ENCODE data around the gene BPIFA1.

Gene BPIFA1

DNA sequence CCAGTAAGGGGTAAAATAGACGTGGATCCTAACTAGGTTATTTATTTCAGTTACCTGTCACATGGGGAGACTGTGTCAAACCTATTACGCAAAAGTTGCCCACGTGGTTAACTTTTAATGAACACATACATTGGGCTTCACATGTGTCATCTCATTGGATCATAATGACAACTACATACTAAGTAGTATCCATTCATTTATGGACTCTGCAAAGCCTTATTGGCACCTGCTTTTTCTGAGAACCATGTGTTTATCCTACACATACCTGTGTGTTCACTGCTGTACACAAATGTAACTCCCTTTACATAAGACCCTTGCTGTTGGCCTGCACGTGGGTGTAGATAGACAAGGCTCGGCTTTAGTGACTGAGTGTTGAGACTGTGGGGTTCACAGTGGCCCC is 5.1 kb downstream of the BPIFA1 start:
- DNase-seq: no peak

DNA sequence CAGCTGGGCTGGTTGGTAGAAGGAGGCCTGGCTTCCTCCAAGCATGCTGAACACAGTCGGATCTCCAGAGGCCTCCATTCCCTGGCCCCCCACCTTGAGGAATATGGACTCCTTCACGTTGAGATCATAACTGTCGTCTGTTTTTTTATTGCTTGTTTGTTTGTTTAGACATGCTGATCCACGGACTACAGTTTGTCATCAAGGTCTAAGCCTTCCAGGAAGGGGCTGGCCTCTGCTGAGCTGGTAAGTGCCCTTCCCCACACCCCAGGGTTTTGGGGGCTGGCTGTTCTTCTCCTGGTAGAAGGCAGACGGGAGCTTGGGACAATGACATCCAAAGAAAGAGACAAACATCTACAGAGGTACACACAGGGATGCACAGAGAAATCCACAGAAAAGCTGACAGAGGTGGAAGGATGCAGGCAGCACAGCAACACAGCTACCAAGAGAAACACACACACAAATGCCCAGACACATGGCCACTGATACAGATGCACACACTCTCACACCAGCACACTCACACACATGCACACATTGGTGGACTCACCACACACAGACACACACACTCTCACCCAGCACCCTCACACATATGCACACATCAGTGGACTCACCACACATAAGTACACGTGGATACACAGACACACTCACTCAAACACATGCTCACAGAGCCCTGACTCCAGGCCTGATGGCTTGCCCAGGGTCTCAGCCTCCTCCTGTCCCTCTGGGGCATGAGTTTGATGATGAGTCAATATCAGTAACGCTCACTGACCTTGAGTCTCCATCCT is 6.7 kb downstream of the BPIFA1 start:
- no peak for DNase-seq

DNA sequence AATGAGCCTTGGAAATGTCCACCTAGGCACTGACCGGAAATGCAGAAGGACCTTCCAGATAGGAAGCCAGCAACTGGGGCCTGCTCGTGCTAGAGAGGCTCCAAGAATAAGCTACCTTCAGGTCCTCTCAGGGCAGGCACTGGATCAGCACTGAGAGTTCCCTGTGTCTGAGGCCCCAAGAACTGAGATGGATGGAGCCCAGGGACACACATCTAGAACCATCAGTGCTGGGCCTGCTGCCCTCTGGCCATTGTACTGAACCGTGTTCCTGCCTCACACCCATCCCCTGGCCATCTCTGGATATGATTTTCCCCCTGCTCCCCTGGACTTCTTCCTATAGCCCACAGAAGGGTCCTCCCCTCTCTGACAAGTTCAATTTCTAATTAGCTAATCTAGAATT is 10.3 kb downstream of the BPIFA1 start:
- DNase-seq: no peak

DNA sequence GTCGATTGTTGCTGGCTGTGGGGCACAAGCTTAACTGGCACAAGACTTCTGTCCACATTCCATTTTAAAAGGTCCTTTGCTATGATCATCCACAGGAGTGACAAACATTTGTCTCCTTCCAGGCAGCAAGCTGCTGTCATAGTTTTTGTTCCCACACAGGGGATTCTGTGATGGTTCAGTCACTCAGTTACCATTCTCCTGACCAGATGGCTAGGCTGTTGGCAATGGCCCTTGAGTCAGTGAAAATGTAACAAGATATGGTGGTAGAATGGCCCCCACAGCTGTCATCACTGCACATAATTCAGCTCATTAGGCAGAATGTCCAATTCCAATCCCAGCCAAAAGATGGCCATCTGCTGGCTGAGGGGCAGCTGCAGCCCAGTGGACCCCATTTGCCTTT is 13.7 kb downstream of the BPIFA1 start:
- DNase-seq: no peak

DNA sequence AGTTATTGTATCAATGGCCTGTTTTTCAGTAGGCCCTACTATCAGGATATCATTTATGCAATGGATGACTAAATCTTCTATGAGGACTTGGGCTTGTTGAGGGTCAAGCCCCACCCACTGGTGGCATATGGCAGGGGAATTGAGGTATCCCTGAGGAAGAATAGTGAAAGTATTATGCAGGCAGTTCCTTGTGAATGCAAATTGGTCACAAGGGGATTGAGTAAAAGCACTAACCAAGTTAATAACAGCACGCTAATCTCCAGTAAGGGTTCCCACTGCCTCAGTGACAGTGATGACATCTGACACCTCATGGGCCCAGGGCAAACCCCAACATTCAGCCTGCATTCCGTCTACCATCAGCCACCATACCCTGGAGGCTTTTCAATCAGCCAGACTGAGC is 14.9 kb downstream of the BPIFA1 start:
- no peak for DNase-seq

DNA sequence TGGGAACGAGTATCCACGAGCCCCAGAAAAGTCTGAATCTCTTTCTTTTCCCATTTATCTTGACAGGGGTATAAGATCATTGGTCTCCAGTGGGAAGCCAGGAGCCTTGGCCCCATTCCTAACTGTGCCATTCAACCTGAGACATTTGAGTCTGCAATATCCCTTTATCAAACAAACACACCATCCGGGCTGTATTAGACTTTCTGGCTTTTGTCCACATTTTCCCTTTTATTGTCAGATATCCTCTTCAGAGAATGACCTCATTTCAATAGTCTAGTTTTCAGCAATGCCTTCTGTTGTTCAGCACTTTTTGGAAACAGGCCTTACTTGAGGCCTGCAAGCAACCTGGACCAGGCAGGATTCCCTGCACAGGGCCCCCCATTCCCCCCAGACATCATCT is 15.7 kb downstream of the BPIFA1 start:
- DNase-seq: no peak

DNA sequence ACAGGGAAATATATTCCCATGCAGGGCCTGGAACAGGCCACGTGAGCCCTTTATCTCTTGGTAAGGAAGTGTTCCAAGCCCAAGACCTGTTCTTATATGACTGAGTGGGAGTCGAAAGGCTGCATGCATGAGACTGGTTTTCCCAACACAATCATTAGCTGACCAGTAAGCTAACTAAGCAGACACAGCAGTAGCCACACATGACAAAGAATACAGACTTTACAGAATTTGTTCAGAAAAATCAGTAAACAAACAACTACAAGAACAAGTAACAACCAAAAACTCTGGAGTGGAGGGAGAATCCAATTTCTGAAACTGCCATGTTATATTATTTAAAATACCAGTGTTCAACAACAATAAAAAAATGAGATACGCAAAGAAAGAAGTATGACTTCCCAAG is 16.7 kb downstream of the BPIFA1 start:
- no peak for DNase-seq

DNA sequence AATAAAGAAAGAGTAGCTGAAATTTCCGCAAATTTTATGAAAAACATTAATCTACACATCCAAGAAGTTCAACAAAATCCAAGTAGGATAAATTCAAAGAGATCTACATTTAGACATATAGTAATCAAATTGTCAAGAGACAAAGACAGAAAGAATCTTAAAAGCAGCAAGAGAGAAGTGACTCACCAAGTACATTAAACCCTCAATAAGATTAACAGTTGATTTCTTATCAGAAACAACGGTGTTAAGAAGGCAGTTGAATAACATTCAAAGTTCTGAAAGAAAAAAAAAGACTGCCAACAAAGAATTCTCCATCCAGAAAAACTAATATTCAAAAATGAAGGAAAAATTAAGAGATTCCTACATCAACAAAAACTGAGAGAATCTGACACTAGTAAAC is 19.2 kb downstream of the BPIFA1 start:
- DNase-seq: no peak

DNA sequence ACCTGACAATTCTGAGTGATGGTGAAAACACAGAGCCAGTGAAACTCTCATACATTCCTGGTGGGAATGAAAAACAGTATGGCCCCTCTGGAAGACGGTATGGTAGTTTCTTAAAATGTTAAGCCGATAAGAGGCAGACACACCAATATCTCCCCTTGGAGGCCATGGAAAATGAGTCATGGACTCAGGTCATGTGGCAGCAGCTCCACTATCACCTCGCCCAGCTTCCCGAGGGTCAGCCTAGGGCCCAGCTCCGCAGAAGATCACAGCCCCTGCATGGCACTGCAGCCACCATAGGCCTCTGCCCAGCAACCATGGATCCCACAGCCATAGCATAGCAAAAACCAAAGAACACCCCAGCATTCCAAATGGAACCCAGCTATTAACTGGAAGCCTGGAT is 21.4 kb downstream of the BPIFA1 start:
- DNase-seq: no peak

DNA sequence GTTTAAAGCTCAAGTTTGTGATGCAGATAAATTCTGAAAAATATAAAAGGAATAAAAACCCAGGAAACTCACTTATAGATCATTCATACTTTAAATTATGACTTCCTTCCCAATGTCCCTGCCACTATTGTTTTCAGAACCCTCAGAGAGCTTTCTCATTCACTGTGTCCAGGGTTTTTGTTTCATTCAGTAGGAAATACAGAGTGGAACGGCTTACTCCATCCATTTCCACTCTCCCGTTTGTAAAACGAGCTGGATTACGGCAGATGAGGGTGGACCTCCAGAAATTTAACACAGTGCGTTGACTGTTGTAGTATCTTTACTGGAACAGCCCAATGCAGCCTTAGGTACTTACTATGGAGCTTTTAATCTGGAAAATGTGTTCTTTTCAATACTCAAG is 23.6 kb downstream of the BPIFA1 start:
- DNase-seq: no peak

DNA sequence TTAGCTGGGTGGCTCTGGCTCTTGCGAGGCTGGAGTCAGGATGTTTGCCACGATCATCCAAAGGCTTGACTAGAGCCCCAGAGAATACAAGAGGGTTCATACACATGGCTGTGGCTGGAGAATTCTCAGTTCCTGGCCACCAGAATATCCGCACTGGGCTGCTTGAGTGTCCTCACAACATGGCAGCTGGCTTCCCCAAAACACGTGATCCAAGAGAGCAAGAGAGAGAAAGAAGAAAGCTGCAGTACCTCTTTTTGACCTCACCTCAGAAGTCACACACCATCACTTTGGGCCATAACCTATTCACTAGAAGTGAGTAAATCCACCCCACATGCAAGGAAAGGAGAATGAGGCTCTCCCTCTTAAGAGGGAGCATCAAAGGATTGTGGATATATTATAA is 25.7 kb downstream of the BPIFA1 start:
- DNase-seq: no peak

DNA sequence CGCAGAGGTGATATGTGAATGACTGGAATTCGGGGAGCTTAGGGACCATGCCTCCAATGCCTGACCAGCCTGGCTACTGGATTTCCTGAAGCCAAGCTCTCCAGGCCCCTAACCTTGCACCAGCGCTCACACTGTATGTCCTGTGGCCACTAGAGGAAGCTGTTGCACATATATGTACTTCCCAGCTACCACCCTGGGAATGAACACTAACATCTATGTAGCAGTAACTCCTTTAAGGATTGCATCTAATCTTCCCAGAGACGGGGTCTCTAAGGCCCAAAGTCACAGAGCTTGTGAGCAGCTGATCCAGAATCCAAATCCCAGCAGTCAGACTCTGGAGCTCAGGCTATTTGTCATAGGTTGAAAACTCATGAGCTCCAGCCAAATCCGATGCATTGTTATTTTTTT is 26.9 kb downstream of the BPIFA1 start:
- no peak for DNase-seq

DNA sequence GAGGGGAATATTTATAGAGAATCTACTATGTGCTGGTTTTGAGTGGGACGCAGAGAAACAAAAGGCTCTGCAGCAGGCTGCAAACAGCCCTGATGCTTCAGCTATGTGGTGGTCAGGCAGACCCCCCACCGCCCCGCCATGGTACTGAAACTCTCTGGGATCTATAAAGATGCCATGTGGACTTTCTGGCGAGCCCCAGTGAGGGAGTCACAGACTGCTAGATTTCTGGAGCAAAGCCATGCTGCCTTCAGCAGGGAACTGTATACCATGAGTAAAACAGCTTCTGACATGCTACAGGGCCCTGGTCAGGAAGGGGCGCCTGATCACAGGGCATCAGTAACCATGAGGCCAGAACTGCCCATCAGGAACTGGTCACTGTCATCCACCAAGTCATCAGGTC is 28.0 kb downstream of the BPIFA1 start:
- no peak for DNase-seq

DNA sequence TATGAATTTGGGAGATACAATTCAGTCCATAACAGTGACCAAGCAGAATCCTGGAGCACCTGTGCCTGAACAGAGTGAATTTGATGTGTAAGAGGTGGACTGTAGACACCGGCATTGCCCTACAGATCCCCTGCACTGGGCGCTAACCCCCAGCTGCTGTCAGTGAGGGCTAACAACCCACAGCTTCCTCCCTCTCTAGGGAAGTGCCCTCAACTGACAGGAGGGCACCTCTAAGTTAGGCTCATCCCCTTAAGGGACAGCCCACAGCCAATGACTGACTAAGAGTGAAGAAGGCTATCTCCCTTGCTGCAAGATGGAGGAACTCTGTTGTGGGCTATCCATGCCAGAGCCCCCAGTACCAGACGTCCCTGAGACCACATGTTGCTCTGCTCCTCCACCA is 31.9 kb downstream of the BPIFA1 start:
- DNase-seq: no peak

DNA sequence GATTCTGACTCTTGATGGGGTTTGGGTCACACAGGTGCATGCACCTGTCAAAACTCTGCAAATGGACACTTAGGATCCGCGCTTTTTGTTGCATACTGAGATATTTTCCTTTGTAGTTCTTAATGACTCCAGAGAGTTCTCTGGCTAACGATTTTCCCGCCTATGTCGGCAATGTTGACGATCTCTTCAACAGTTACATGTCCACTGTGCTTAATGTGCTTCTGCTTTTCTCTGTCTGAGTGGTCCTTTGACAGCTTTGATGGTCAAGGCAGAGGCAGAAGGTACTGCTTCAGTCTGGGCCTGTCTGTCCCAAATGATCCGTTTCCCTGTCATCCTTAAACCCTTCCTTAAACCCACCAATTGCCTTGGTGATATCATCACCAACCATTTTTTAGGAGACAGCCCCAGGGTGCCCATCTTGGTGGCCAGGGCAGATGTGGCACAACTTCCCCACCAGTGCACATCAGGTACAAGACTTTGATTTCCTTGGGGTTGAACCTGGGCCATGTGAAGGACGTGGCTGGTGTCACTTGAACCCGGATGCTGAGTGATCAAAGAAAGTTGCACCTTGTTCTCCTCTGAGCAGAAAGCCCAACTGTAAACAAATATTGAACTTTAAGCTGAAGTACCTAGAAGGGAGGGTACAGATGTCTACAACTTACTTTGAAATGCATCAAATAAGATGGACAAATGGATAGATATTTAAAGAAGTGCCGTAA is 36.5 kb downstream of the BPIFA1 start:
- DNase-seq: no peak

DNA sequence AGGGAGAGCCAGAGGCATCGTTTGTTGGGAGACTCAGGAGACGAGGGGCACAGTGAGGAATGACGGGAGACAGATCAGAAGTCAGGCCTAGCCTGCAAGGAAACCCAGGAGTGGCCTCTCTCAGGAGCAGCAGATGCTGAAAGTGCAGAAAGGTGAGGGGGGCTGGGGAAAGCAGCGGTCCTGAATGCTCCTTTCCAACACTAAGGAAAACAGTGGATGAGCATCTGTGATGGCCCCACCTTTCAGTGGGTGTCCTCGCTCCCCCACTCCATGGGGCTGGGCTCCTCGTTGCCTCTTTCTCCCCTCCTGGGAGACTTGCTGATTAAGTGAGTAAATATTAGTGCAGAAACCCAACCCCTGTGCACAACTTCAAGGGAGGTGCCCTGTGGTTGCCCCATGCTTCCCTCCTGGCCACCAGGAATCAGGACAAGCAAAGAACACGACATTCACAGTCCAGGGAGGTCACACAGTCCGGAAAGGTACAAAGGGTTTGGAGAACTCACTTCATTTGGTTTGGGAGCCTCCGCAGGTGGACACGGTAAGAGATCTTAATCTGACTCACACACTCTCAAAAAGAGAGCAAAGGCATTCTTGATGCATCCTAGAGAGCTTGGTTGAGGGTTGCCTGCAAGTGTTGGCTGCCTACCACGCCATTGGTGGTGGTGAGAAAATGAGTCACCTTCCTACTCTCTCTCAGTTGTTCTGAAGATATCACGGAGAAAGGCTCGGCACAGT is 37.5 kb downstream of the BPIFA1 start:
- DNase-seq: no peak

DNA sequence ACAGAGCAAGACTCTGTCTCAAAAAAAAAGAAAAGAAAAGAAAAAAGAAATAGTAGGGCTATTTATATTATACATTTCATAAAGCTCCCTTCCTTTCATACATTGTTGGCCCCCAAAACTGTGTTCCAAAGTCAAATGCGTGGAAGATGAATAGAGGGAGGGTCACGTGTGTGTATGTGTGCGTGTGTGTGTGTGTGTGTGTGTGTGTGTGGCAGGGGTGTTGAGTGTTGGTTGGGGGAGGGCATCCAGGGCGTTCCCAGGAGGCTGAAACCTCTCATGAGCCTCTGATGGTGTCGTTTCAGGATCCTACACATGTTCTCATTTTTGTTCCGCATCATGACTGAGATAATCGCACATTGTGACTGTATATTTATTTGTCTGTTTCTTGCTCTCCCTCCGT is 39.4 kb downstream of the BPIFA1 start:
- DNase-seq: no peak

DNA sequence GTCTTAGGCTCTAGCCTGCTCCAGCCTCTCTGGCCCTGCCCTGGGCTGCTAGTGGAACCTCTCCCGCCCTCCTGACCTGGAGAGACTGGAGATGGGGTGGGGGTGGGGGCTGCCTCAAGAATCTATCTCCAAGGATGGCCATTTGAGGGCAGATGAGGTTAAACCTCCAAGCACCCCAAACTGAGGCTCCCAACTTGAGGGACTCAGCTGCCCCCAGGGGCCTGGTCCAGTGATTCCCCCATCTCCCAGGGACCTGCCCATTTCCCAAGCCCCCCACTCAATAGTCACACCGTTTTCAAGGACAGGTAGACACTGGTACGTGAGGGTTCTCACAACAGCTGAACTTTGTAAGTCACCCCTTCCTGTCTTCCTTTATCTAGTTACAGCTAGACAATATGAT is 40.1 kb downstream of the BPIFA1 start:
- no peak for DNase-seq

DNA sequence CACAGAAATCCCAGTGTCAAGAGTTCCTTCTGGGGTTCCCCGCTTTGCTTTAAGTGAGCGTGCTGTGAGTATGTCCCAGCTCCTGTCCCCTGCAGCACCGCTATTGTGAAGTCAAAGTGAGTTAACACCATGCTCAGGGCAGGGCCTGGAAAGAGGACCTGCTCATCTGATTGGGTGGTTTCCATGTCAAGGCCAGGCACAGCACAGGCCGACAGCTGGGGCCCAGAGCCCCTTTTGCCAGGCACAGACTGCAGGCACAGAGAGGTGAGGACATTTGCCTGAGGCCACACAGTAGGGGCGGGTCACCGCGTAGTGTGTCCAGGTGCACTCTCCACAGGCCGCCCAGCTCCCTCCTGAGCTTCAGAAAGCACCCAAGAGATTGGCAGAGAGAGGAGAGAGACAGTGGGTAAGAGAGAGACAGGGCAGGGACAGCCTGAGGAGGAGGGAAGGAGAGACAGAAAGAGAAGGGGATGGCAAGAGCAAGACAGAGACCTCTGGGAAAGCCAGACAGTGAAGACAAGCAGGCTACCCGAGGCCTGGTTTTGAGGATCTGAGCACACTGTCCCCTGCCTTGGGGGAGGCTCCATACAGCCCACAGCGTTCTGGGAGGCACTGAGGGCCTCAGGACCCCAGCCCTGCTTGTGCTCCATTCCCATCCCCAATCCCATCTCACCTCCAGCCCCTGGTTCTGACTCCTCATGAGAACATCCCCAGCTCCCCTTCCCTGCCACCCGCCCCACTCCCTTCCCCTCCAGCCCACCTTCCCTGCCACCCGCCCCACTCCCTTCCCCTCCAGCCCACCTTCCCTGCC is 40.7 kb downstream of the BPIFA1 start:
- DNase-seq: no peak

DNA sequence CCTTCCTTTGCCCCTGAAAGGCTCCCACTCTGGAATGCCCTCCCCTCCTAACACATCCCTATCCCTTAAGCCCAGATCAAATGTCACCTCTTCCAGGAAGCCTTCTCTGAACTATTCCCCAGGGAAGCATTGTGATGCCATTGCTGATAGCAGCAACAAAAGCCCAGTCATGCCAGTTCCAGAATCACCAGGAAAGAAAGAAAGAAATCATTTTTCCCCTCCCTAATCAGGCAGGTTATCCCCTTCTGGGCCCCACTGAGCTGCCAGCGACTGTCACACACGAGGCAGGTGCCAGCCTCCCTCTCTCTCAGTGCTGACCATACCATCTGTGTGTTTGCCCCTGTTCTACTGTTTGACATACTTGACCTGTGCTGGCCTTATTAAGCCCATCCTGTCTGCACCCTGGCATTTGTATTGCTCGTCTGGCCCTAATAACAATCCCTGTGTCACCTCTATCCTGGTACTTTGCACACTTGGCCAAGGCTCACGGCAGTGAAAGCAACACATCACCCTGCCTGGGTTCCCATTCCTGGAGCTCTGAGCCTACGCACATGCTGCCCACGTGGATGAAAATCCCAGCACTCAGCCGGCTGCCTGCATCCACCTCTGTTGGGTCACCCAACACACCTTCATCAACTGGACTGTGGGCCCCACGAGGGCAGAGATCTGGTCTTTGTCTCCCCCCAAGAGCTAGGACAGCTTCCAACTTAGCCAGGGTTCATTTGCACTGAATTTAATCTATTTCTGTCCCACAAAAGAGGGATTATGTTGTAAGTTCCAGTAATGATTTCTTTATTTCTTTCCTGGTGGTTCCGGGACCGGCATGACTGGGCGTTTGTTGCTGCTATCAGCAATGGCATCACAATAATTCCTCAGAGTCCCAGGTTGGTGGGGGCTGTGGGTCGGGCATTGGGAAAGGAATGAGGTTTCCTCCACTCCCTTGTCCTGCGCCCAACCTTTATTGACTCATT is 42.0 kb downstream of the BPIFA1 start:
- DNase-seq: no peak

DNA sequence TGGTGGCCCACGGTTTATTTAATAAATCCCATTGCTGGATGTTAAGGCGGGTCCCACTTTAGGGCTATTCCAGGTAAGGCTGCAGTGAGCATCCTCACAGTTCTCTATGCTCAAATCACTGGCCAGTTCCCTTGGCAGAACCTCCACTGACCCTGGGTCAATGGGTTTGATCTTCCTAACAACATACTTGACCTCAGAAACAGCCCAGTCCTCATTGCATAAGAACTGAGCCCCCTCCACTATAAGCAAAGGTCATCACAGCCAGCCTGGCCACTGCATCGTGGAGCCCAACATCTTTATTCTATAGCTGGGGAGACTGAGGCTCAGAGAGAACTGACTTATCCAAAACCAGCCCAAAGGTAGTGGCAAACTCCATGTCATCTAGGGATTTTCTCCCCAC is 42.9 kb downstream of the BPIFA1 start:
- no peak for DNase-seq

Data from NCI-H1048 (cell line).